ENCODE measurements around the gene CFL1.
"Not testable (repeated sequence)": the region's sequence is repeated elsewhere in the genome, so short reads cannot be mapped to it uniquely, and the experiment has no call there.

CFL1 gene

DNA sequence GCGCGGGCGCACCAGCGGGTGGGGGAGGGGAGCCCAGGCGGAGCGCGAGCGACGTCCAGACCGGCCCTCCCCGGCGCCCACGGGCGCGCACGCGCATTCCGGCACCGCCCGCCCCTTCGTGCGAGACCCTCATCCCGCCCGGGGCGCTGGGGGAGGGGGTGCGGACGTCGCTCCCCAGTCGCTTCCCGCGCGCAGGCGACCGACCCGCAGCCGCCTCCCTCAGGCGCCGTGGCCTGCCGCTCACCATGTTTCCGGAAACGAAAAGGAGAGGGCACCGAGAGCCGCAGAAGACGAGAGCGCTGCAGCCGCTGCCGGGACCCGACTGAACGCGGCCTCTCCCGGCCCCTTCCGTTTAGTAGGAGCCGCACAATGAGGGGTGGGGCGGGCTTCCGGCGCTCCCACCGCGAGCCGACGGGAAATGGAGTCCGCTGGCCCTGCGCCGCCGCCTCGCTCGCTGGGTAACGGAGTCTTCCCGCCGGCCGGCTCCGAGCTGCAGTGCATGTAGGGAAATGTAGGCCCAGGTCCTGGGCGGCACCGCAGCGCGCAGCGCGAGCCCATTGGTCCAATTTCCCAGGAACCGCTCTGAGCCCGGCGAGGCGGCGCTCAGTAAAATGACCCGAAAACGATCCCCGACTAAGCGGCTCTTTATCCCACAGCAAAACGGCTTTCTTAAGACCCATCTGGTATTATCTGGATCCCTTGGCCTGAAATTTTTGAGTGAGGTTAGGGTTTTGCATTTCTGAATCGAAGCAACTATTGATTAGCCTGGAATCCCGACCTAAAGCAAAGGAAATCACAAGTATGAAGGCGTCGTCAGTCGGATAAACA, at the start of gene CFL1:
Gene CFL1 (minus strand): TSS at position 328 of the 828 bp plus-strand sequence. CDS start 81 bp downstream, at position 247.
- DNase-seq (ENCODE audit: low read depth in 2 of 3, low spot score in 2 of 3), result peak; percentile 77 to 97 (median 92)

GRCh38 chr11:65906602-65907001, 48.6 kb upstream of the CFL1 start:
- DNase-seq (ENCODE audit: low read depth in 2 of 3, low spot score in 2 of 3), result no peak

DNA sequence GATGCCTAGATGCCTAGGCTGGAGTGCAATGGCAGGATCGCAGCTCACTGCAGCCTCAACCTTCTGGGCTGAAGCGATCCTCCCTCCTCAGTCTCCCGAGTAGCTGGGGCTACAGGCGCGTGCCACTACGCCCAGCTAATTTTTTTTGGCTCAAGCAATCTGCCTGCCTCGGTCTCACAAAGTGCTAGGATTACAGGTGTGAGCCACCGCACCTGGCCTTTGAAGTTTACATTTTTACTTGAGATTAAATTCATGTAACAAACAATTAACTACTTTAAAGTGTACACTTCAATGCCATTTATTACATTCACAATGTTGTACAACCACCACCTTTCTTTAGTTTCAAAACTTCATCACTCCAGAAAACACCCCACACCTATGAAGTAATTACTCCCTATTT, 45.7 kb upstream of the CFL1 start:
- DNase-seq (ENCODE audit: low read depth in 2 of 3, low spot score in 2 of 3), result no peak

DNA sequence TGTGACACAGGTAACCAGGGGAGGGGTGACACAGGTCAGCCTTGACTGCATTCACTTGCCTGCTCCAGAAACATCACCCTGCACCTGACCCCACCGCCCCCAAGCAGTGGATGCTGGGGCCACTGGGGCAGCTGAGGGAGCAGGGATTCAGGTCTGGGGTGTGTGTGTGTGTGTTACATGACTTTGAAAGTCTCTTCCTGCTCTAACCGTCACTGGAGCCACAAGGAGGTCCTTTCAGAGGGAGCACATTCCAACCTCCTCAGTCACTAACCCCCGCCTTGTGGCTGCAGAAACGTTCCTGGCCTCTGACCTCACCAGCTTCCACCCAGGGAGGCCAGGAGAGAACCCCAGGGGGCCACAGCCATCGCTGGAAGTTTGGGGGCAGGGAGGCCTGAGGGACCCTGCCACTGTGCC, 45.1 kb upstream of the CFL1 start:
- DNase-seq (ENCODE audit: low read depth in 2 of 3, low spot score in 2 of 3), result no peak

- no peak for DNase-seq (ENCODE audit: low read depth in 2 of 3, low spot score in 2 of 3)
These were observed 42.9 kb upstream of the CFL1 start for GRCh38 chr11:65900899-65901180.

- DNase-seq (ENCODE audit: low read depth in 2 of 3, low spot score in 2 of 3), result peak; percentile 82 to 90 (median 90)
These were observed 42.3 kb upstream of the CFL1 start, which contains the start of gene FOSL1 for GRCh38 chr11:65900125-65900898. Gene FOSL1 (minus strand): TSS chr11:65900388. CDS start chr11:65900339, 49 bp downstream.

GRCh38 chr11:65899356-65900124, 41.6 kb upstream of the CFL1 start:
- peak in 2 of 3 experiments; percentile 64 to 65 for DNase-seq (ENCODE audit: low read depth in 2 of 3, low spot score in 2 of 3)

- DNase-seq (ENCODE audit: low read depth in 2 of 3, low spot score in 2 of 3), result no peak
These were observed 40.8 kb upstream of the CFL1 start for GRCh38 chr11:65898656-65899355.

DNA sequence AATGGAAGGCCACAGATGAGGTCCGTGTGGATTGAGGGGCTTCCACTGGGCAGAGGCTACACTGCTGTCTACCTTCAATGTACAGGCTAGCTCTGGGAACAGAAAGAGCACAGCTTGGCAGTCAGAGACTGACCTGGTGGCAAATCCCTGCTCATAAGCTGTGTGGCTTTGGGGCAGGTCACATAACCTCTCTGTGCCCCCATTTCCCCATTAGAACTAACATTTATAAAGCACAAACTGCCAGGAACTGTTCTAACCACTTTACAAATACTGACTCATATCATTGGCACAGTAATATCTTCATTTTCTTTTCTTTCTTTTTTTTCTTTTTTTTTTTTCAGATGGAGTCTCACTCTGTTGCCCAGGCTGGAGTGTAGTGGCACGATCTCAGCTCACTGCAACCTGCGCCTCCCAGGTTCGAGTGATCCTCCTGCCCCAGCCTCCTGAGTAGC, 39.1 kb upstream of the CFL1 start:
- DNase-seq (ENCODE audit: low read depth in 2 of 3, low spot score in 2 of 3), result no peak

- no peak for DNase-seq (ENCODE audit: low read depth in 2 of 3, low spot score in 2 of 3)
These were observed 38.3 kb upstream of the CFL1 start for GRCh38 chr11:65896034-65896999.

GRCh38 chr11:65895482-65895981, 37.6 kb upstream of the CFL1 start:
- DNase-seq (ENCODE audit: low read depth in 2 of 3, low spot score in 2 of 3), result no peak

DNA sequence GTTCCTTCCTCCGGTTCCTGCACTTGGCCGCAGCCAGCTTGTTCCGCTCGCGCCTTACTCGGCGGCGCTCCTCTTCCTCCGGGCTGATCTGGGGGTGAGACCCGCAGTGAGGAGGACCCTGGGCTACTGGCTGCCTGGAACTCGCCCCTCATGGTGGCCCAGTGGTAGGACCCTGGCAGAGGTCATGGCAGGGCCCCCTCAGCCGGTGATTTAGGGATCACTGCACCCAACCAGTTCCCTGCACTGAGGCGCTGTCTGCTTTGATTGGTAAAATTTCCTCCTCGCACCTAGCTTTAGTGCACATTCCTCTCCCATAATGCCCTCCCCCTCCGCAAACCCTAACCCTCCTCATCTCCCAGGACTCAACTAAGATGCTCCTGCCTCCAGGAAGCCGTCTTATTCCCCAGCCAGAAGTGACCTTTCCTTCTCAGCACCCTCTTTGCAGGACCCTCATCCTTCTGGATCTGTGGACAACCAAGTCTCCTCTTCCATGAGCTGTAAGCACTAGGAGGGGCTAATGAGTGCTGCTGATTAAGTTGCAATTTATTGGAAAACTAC, 36.1 kb upstream of the CFL1 start:
- no peak for DNase-seq (ENCODE audit: low read depth in 2 of 3, low spot score in 2 of 3)

DNA sequence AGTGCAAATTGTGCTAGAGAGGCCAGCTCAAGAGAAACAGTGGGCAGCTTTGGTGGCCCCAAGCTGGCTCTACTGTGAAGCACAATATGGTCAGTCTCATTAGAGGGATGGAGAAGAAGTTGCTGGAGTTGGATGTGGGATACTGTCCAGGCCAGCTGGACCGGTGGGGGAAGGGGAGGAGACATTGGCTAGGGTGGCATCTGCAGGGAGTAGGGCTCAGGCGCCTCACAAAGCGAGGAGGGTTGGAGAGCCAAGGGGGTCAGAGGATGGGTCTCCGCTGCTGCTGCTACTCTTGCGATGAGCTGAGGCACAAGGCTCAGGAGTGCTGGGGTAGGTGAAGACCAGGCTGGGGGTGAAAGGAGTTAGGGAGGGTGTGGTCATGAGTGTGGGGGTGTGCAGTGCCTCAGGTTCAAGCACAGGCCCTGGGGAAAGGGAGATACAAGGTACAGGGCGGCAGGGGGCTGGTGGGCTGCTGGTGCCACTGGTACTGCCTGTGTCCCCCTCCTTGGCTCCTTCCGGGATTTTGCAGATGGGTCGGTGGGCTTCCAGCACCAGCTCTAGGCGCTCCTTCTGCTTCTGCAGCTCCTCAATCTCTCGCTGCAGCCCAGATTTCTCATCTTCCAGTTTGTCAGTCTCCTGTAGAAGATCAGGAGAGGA, 34.8 kb upstream of the CFL1 start:
- DNase-seq (ENCODE audit: low read depth in 2 of 3, low spot score in 2 of 3), result no peak

- DNase-seq (ENCODE audit: low read depth in 2 of 3, low spot score in 2 of 3), result not testable (repeated sequence)
These were observed 34.2 kb upstream of the CFL1 start for GRCh38 chr11:65892137-65892540.

- DNase-seq (ENCODE audit: low read depth in 2 of 3, low spot score in 2 of 3), result no peak
These were observed 33.5 kb upstream of the CFL1 start for GRCh38 chr11:65891219-65892136.

DNA sequence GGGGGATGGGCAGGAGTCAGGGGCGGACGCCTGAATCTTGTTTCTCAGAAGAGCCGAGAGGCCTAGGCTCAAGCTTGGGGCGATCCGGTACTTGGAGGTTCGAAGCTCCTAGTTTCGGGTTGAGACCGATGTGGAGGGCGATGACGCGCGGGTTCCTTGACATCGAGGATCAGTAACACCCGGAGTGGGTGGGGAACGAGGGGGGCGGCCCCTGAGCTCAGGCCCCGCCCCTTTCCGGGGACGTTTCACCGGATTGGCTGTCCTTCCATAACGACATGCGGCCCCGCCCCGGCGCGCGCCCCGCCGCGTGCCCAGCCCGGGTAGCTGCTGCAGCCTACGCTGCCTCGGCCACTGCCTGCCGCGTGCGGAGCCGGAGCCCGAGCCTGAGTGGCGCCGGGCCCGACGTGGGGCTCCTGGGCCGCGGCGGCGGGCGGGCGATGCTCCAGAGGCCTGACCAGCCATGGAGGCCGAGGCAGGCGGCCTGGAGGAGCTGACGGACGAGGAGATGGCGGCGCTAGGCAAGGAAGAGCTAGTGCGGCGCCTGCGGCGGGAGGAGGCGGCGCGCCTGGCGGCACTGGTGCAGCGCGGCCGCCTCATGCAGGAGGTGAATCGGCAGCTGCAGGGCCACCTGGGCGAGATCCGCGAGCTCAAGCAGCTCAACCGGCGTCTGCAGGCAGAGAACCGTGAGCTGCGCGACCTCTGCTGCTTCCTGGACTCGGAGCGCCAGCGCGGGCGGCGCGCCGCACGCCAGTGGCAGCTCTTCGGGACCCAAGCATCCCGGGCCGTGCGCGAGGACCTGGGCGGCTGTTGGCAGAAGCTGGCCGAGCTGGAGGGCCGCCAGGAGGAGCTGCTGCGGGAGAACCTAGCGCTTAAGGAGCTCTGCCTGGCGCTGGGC, 32.6 kb upstream of the CFL1 start, which contains the start of gene CCDC85B:
Gene CCDC85B (plus strand): TSS at position 350 of the 895 bp plus-strand sequence. CDS start 111 bp downstream, at position 461.
- peak; percentile 95 to 99 (median 97) for DNase-seq (ENCODE audit: low read depth in 2 of 3, low spot score in 2 of 3)

Measured in activated CD8-positive, alpha-beta memory T cell treated with anti-CD3 and anti-CD28 coated beads for 48 hours (primary cell).